Endothelial cell of umbilical vein (primary cell): ENCODE data around the gene RFC2.

Experiments
- CTCF ChIP-seq, 2 donors: IDR thresholded peaks; 1 replicate in 1 of 2; 2 replicates in 1 of 2; pipeline ENCODE4 v1.5.1; 2011; ENCODE audit warnings: low read length in 2 of 2, mild to moderate bottlenecking in 2 of 2, moderate library complexity in 2 of 2, control low read depth in 1 of 2, inconsistent platforms in 1 of 2, low read depth in 1 of 2; ENCODE audit not compliant: insufficient read depth in 1 of 2; ENCODE audit errors: extremely low read depth in 1 of 2
- POLR2A ChIP-seq: IDR thresholded peaks from 2 replicates; pipeline ENCODE4 v1.6.1; 2012; ENCODE audit warnings: low read depth, mild to moderate bottlenecking, control low read depth, low read length

GRCh38 chr7:74284781-74285259 lies 30.6 kb upstream of the RFC2 start:
- TF ChIP-seq CTCF (IDR thresholded peaks at IDR 0.05; ENCODE audit: extremely low read depth in 1 of 2, insufficient read depth in 1 of 2, low read depth in 1 of 2, low read length in 2 of 2): no peak
- no peak for TF ChIP-seq POLR2A
